ENCODE measurements around the gene CEACAM8. TPM values are rescaled to one million over a fixed set of nuclear protein-coding genes. Genes with fewer than 3 reads are reported as not detected.
"Not testable (repeated sequence)": the region's sequence is repeated elsewhere in the genome, so short reads cannot be mapped to it uniquely, and the experiment has no call there.

The CEACAM8 gene
- total RNA-seq, 1 donor from 2014 or later, result not detected

DNA sequence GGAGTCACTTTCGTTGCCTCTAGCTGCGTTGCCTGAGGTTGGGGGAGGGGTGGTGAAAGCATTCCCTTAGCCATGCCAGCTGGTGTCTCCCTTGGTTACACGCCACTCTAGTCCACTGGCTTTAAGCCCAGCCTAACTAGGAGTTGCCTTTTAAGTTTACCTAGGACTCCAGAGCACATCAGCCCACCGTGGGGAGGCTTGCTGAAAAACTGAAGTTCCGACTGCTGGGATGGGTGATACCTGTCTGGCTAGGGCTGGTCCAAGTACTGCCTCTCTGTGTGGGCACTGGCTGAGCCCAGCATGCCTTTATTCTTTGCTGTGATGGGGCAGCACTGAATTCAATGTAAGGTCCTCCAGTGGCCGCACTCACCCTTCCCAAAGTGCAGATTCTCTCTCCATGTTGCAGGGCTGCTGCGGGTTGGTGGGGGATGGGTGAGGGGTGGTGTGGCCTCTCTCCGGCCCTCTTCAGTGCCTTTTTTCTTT is 54.6 kb downstream of the CEACAM8 start:
- TF ChIP-seq, protein P1, sequence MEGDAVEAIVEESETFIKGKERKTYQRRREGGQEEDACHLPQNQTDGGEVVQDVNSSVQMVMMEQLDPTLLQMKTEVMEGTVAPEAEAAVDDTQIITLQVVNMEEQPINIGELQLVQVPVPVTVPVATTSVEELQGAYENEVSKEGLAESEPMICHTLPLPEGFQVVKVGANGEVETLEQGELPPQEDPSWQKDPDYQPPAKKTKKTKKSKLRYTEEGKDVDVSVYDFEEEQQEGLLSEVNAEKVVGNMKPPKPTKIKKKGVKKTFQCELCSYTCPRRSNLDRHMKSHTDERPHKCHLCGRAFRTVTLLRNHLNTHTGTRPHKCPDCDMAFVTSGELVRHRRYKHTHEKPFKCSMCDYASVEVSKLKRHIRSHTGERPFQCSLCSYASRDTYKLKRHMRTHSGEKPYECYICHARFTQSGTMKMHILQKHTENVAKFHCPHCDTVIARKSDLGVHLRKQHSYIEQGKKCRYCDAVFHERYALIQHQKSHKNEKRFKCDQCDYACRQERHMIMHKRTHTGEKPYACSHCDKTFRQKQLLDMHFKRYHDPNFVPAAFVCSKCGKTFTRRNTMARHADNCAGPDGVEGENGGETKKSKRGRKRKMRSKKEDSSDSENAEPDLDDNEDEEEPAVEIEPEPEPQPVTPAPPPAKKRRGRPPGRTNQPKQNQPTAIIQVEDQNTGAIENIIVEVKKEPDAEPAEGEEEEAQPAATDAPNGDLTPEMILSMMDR (conservative IDR thresholded peaks at IDR 0.05; ENCODE audit: low read depth, low read length), result no peak

DNA sequence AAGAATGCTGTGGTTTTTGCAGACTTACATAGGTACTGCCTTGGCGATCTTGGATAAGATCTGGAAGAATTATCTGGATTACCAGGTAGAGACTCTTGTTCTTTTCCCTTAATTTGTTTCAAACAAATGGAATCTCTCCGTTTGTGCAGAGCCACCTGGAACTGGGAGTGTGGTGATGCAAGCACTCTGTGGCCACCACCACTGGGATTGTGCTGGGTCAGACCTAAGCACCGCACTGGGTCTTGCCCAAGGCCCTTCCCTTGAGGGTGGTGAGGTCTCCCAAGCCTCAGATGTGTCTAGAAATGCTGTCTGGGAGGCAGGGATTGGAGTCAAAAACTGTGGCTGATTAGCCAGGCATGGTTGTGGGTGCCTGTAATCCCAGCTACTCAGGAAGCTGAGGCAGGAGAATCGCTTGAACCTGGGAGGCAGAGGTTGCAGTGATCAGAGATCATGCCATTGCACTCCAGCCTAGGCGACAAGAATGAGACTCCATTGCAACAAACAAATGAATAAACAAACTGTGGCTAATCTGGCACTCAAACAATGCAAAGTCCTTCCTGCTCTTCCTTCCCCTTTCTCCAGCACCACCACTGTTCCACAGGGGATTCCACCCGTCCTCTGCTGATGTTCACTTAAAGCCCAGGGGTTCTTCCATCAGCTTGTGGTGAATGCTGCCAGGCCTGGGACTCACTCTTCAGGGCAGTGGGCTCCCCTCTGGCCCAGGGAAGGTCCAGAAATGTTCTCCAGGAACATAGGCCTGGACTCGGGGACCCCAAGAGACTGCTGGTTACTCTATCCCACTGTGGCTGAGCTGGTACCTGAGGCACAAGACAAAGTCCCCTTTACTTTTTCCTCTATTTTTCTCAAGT is 55.6 kb downstream of the CEACAM8 start:
- TF ChIP-seq, protein P1 (conservative IDR thresholded peaks at IDR 0.05; ENCODE audit: low read depth, low read length), result no peak
- no peak overlapping the region for H3K4me3 ChIP-seq (ENCODE audit: low read depth, low read length)
- no peak for DNase-seq (ENCODE audit: low read depth)

More for the DNA sequence above, 54.6 kb downstream of the CEACAM8 start:
- DNase-seq (ENCODE audit: low read depth), result no peak
- no peak overlapping the region for H3K4me3 ChIP-seq (ENCODE audit: low read depth, low read length)

DNA sequence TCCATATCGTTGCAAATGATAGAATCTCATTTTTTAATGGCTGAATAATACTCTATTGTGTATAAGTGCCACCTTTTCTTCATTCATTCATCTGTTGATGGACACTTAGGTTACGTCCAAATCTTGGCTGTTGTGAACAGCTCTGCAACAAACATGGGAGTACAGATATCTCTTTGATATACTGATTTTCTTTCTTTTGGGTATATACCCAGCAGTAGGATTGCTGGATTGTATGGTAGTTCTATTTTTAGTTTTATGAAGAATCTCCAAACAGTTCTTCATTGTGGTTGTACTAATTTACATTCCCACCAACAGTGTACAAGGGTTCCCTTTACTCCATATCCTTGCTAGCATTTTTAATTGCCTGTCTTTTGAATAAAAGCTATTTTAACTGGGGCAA is 59.4 kb downstream of the CEACAM8 start:
- not testable (repeated sequence) for H3K4me3 ChIP-seq (ENCODE audit: low read depth, low read length); DNase-seq (ENCODE audit: low read depth)

- TF ChIP-seq, protein P1 (conservative IDR thresholded peaks at IDR 0.05; ENCODE audit: low read depth, low read length), result no peak
- H3K4me3 ChIP-seq (ENCODE audit: low read depth, low read length), result no peak overlapping the region
- no peak for DNase-seq (ENCODE audit: low read depth)
These were observed 60.3 kb downstream of the CEACAM8 start for GRCh38 chr19:42534391-42534790.

DNA sequence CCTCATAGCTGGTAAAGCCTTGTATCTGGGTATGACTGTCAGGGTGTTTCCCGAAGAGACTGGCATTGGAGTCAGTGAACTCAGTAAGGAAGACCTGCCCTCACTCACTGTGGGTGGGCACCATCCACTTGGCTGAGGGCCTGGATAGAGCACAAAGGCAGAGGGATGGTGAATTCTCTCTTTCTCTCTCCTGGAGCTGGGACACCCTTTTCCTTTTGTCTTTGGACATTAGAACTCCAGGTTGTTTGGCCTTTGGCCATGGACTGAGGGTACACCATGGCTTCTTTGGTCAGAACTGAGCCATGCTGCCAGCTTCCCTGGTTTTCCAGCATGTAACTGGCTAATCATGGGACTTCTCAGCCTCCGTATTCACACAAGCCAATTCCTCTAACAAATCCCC is 61.8 kb downstream of the CEACAM8 start:
- no peak for DNase-seq (ENCODE audit: low read depth)
- no peak overlapping the region for H3K4me3 ChIP-seq (ENCODE audit: low read depth, low read length)
- TF ChIP-seq, protein P1 (conservative IDR thresholded peaks at IDR 0.05; ENCODE audit: low read depth, low read length), result no peak

- TF ChIP-seq, protein P1 (conservative IDR thresholded peaks at IDR 0.05; ENCODE audit: low read depth, low read length), result no peak
- no peak for DNase-seq (ENCODE audit: low read depth)
These were observed 63.4 kb downstream of the CEACAM8 start for GRCh38 chr19:42531313-42531712.

More at GRCh38 chr19:42531313-42531712, 63.4 kb downstream of the CEACAM8 start:
- no peak overlapping the region for H3K4me3 ChIP-seq (ENCODE audit: low read depth, low read length)

Other genes with a start within 250 kb of the CEACAM8 start
- gene CNFN, start 204.6 kb downstream of the CEACAM8 start, total RNA-seq, result 5.0 and 5.7 TPM in 2 replicates
- 3.7 and 11.4 TPM in 2 replicates for gene LIPE, start 167.5 kb downstream of the CEACAM8 start, total RNA-seq
- not detected in 2 replicates for gene CXCL17, start 152.0 kb downstream of the CEACAM8 start, total RNA-seq
- 0.46 and 1.0 TPM in 2 replicates for gene CEACAM1, start 66.4 kb downstream of the CEACAM8 start, total RNA-seq
- gene PSG3, start 145.6 kb upstream of the CEACAM8 start, total RNA-seq, result 0.07 TPM in 1 of 2 replicates, not detected in the other
- gene PSG8, start 170.8 kb upstream of the CEACAM8 start, total RNA-seq, result 0.07 and 1.2 TPM in 2 replicates